ENCODE results near the gene C19orf38.
"Not testable (repeated sequence)": the region's sequence is repeated elsewhere in the genome, so short reads cannot be mapped to it uniquely, and the experiment has no call there.

The C19orf38 gene

DNA sequence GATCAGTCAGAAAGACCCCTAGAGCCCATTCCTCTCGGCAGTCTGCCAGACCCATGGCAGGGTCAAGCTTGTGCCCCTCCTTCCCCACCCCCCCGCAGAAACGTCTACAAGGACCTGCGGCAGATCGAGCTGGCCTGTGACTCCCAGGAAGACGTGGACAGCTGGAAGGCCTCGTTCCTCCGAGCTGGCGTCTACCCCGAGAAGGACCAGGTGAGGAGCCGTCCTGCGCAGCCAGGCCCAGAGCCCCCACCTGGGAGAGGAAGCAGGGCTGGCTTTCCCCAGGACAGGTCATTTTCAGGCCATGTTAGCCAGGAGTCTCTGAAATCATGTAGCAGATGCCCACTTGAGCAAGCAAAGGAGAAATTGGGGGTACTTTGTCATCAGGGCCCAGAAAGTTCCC lies 24.5 kb upstream of the C19orf38 start:
- no peak for DNase-seq

DNA sequence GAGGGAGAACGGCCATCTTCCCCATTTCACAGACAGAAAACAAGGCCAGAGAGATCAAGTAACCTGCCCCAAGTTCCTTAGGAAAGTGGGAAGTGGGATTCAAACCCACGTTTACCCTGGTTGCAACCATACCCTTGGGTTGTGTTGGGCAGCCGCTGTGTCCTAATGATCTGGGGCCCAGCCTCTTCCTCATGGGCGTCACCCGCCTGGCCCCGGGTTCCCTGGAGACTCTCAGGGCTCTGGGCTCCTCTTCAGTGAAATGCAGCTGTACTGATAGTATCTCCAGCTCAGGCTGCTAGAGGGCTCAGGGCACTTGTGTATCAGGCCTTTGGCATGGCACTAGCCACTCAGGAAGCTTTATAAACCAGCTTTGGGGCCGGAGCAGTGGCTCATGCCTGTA lies 22.0 kb upstream of the C19orf38 start:
- DNase-seq: no peak

DNA sequence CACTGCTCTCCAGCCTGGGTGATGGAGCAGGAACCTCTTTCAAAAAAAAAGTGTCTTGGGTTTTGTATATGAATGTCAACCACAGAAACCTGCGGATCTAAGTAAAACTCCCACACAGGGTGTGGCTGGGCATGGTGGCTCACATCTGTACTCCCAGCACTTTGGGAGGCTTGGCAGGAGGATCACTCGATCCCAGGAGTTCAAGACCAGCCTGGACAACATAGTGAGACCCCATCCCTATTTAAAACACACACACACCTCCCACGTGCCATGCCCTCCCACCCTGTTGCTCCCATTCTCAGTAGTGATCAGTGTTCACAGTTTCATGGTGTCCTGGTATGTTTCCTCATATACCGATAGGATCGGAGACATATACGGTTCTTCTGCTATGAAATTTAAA lies 21.4 kb upstream of the C19orf38 start:
- no peak for DNase-seq

DNA sequence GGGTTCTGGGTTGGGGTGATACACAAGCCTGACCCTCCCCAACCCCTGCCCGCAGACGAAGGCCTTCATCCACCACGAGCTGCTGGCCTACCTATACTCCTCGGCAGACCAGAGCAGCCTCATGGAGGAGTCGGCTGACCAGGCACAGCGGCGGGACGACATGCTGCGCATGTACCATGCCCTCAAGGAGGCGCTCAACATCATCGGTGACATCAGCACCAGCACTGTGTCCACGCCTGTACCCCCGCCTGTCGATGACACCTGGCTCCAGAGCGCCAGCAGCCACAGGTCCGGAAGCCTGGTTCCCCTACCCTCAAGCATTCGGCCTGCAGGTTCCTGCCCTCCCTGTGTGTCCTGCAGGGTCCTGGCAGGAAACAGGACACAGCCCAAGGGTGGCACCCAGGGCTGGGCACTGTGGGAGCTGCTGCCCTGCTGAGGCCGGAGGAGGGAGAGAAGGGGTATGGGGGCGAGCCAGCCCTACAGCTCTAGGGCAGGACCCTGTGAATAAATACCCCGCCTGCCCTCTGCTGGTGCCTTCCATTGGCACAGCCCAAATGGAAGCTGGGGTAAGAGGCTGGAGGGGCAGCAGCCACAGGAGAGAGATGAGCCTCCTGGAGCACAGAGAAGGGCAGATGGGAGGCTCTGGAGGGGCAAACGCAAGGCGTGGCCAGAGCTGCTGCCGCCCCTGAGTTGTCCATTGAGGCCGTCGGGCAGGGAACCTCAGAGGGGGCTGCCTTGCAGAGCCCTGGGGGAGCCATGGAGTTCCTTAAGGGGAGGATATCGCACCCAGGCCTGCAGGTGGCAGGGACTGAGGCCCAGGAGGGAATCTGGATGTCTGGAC lies 19.0 kb upstream of the C19orf38 start:
- no peak for DNase-seq

DNA sequence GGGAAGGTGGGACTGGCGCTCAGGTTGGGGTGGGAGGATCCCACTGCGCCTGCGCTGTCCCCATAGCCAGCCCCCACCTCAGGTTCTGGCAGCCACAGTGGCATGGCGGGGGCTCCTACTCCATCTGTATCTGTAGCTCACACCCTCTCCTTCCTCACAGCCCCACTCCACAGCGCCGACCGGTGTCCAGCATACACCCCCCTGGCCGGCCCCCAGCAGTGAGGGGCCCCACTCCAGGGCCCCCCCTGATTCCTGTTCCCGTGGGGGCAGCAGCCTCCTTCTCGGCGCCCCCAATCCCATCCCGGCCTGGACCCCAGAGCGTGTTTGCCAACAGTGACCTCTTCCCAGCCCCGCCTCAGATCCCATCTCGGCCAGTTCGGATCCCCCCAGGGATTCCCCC lies 18.2 kb upstream of the C19orf38 start:
- DNase-seq: no peak

- no peak for DNase-seq
Measured at GRCh38 chr19:10830370-10830769, 17.8 kb upstream of the C19orf38 start.

- DNase-seq: no peak
Measured at GRCh38 chr19:10830931-10831779, 17.1 kb upstream of the C19orf38 start.

- DNase-seq: no peak
Measured at GRCh38 chr19:10831987-10832938, 16.0 kb upstream of the C19orf38 start.

DNA sequence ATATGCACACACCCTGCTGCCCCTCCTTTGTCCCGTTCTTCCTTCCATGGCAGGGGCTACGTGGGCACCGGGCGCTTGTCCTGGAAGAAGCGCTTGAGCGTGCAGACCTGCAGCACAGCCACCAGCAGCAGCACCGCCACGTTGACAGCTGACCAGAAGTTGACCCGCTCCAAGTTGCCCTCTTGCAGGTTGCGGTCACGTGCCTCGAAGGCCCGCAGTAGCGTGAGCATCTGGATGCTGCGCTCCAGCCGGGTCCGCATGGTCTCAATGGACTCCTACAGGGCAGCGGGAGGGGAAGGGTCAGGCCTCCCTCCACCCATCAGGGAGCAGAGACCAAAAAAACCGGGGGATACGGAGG lies 15.3 kb upstream of the C19orf38 start:
- no peak for DNase-seq

GRCh38 chr19:10835089-10835753 lies 13.0 kb upstream of the C19orf38 start:
- no peak for DNase-seq

GRCh38 chr19:10835754-10836478 lies 12.3 kb upstream of the C19orf38 start, which contains the start of gene TMED1:
Gene TMED1, minus strand, starts transcription at chr19:10836212. Its CDS starts 21 bp downstream, at chr19:10836191.
- DNase-seq: peak; percentile 100

GRCh38 chr19:10836479-10837330 lies 11.5 kb upstream of the C19orf38 start:
- peak; percentile 87 for DNase-seq

GRCh38 chr19:10837649-10838048 lies 10.6 kb upstream of the C19orf38 start:
- not testable (repeated sequence) for DNase-seq

DNA sequence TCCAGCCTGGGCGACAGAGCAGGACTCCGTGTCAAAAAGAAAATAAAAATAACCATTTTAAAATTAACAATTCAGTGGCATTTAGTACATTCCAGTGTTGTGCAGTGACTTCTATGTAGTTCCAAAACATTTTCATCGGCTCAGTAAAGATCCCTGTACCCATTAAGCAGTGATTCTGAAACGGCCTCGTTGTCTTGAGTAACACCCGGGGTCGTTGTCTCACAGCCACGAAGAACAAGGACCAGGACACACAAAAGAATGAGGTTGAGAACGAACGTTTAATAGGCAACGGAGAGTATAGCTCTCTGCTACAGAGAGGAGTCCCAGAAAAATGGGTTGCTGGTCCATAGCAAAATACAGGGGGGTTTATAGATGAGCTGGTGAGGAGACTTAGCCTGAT lies 9.8 kb upstream of the C19orf38 start:
- no peak for DNase-seq

DNA sequence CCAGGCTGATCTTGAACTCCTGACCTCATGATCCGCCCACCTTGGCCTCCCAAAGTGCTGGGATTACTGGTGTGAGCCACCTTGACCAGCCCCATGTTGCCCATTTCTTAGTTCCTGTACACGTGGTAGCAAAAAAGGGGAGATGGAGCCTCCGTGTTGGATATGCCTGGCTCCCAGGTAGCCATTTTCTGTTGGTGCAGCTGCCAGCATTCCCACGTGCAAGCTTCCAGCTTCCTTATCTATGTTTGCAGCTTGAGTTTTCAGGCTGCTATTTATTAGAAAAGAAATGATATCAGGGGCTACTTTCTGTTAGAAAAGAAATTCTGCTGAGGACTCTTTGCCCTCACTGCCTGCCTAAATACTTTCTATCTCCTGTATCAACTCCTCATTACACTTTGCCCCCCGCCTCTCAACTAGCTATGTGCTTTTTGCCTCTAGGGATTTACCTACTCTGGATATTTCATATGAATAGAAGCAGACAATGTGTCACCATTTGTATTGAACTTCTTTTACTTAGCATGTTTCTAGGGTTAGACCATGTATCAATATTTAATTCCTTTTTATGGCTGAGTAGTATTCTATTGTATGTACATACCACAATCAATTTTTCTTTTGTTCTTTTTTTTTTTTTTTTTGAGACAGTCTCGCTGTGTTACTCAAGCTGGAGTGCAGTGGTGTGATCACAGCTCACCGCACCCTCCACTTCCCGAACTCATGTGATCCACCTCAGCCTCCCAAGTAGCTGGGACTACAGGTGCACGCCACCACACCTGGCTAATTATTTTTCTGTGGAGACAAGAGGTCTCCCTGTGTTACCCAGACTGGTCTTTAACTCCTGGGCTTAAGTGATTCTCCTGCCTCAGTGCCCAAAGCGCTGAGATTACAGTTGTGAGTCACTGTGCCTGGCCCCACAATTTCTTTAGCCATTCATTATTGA lies 8.8 kb upstream of the C19orf38 start:
- DNase-seq: no peak

- DNase-seq: no peak
Measured at GRCh38 chr19:10842788-10843187, 5.4 kb upstream of the C19orf38 start.

- no peak for DNase-seq
Measured at GRCh38 chr19:10846500-10847202, 1.6 kb upstream of the C19orf38 start.

DNA sequence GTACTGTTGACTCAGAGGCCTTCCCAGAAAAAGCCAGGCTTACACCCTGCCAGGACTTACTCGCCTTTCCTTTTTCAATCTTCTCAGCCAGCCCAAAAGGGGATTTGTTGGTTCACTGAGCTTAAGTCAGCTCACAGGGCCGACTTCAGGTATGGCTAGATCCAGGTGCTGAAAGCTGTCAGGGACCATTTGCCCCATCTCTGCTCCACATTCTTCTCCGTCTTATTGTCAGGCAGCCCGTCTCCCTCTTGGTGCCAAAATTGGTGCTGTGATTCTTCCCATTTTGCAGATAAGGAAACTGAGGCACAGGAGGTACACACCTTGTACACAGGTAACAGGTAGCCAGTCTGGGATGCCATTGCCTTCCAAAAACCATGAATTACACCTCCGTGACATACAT lies 2.4 kb downstream of the C19orf38 start:
- no peak for DNase-seq
